Measurements from ENCODE around the gene RFX7. TPM values are rescaled to one million over a fixed set of nuclear protein-coding genes. Genes with fewer than 3 reads are reported as not detected.
"Not testable (repeated sequence)": the region's sequence is repeated elsewhere in the genome, so short reads cannot be mapped to it uniquely, and the experiment has no call there.

RFX7 gene
- total RNA-seq, 1 donor from 2014 or later: 17.2 TPM

DNA sequence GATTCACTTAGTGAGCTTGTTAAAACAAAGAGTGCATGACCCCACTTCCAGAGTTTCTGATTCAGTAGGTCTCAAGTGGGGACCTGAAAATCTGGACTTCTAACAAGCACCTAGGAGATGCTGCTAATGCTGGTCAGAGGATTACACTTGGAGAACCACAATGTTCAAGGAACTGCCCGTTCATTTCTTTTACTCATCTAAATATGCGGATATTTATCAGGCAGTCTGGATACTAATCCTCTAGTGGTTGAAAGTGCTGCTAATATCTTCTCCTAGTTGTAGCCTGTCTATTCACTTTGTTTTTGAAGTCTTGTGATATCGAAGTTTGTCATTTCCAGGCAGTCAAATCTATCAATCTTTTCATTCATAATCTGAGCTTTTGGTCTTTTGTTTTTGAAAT is 86.8 kb downstream of the RFX7 start:
- Histone ChIP-seq H3K9me3 (no peaks in the 10 kb centered on the region), H3K27me3 (ENCODE audit: low read depth) (no peaks in the 10 kb centered on the region), H3K27ac (no peak overlapping the region), H3K36me3 (no peaks in the 10 kb centered on the region), H3K4me1 (peaks cover 8% of the 10 kb centered on the region), H3K4me3 (no peak overlapping the region)
- DNase-seq: no peak
- intact Hi-C loops (cut with DNase I): no loop called here
- TF ChIP-seq, protein P1, sequence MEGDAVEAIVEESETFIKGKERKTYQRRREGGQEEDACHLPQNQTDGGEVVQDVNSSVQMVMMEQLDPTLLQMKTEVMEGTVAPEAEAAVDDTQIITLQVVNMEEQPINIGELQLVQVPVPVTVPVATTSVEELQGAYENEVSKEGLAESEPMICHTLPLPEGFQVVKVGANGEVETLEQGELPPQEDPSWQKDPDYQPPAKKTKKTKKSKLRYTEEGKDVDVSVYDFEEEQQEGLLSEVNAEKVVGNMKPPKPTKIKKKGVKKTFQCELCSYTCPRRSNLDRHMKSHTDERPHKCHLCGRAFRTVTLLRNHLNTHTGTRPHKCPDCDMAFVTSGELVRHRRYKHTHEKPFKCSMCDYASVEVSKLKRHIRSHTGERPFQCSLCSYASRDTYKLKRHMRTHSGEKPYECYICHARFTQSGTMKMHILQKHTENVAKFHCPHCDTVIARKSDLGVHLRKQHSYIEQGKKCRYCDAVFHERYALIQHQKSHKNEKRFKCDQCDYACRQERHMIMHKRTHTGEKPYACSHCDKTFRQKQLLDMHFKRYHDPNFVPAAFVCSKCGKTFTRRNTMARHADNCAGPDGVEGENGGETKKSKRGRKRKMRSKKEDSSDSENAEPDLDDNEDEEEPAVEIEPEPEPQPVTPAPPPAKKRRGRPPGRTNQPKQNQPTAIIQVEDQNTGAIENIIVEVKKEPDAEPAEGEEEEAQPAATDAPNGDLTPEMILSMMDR (IDR thresholded peaks at IDR 0.05): no peak
- ATAC-seq: no peak

DNA sequence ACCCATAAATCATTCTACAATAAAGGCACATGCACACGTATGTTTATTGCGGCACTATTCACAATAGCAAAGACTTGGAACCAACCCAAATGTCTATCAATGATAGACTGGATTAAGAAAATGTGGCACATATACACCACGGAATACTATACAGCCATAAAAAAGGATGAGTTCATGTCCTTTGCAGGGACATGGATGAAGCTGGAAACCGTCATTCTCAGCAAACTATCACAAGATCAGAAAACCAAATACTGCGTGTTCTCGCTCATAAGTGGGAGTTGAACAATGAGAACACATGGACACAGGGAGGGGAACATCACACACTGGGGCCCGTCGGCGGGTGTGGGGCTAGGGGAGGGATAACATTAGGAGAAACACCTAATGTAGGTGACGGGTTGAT is 88.4 kb downstream of the RFX7 start:
- intact Hi-C loops (cut with DNase I); ATAC-seq; H3K27me3 ChIP-seq (ENCODE audit: low read depth); H3K9me3 ChIP-seq; H3K4me3 ChIP-seq; H3K36me3 ChIP-seq; H3K27ac ChIP-seq; H3K4me1 ChIP-seq; DNase-seq: not testable (repeated sequence)

DNA sequence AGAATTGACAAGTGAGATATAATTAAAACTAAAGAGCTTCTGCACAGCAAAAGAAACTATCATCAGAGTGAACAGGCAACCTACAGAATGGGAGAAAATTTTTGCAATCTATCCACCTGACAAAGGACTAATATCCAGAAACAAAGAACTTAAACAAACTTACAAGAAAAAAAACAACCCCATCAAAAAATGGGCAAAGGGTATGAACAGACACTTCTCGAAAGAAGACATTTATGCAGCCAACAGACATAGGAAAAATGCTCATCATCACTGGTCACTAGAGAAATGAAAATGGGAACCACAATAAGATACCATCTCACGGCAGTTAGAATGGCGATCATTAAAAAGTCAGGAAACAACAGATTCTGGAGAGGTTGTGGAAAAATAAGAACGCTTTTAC is 88.9 kb downstream of the RFX7 start:
- H3K4me1 ChIP-seq; H3K27me3 ChIP-seq (ENCODE audit: low read depth); DNase-seq; ATAC-seq; H3K27ac ChIP-seq; intact Hi-C loops (cut with DNase I); H3K9me3 ChIP-seq; H3K36me3 ChIP-seq; H3K4me3 ChIP-seq: not testable (repeated sequence)

DNA sequence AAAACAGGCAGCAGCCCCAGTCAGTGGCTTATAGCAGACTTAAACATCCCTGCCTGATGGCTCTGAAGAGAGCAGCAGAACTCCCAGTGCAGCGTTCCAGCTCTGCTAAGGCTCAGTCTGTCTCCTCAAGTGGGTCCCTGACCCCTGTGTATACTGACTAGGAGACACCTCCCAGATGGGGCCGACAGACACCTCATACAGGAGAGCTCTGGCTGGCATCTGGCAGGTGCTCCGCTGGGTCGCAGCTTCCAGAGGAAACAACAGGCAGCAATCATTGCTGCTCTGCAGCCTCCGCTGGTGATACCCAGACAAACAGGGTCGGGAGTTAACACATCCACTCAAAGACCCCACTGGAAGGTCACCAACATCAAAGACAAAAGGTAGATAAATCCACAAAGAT is 93.5 kb downstream of the RFX7 start:
- no peak overlapping the region for H3K4me3 ChIP-seq
- no peak overlapping the region for H3K27ac ChIP-seq
- H3K4me1 ChIP-seq: no peaks in the 10 kb centered on the region
- TF ChIP-seq, protein P1 (IDR thresholded peaks at IDR 0.05): no peak
- intact Hi-C loops (cut with DNase I): no loop called here
- no peaks in the 10 kb centered on the region for H3K36me3 ChIP-seq
- no peaks in the 10 kb centered on the region for H3K27me3 ChIP-seq (ENCODE audit: low read depth)
- ATAC-seq (no peak), DNase-seq (no peak)
- no peaks in the 10 kb centered on the region for H3K9me3 ChIP-seq

DNA sequence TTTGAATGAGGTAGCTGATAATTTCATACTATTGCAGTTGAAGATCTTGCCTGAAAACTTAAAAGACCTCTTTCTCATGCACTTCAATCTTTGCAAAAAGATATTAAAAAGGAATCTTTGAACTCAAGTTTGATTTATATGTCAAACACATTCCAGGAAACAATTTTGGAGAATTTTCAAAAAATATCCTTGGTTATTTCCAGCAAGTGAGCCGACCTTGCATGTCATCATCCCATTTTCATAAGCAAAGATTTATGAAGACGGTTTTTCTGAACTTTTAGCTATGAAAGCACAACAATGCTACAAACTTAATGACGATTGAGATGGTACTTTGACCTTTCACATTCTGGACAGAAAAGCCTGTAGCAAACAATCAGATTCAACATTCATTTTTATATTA is 95.6 kb downstream of the RFX7 start:
- TF ChIP-seq, protein P1 (IDR thresholded peaks at IDR 0.05): no peak
- H3K4me1 ChIP-seq: no peaks in the 10 kb centered on the region
- H3K4me3 ChIP-seq: no peak overlapping the region
- intact Hi-C loops (cut with DNase I): no loop called here
- H3K27me3 ChIP-seq (ENCODE audit: low read depth): no peaks in the 10 kb centered on the region
- H3K9me3 ChIP-seq: no peaks in the 10 kb centered on the region
- H3K36me3 ChIP-seq: no peaks in the 10 kb centered on the region
- DNase-seq (no peak), ATAC-seq (no peak)
- H3K27ac ChIP-seq: no peak overlapping the region

DNA sequence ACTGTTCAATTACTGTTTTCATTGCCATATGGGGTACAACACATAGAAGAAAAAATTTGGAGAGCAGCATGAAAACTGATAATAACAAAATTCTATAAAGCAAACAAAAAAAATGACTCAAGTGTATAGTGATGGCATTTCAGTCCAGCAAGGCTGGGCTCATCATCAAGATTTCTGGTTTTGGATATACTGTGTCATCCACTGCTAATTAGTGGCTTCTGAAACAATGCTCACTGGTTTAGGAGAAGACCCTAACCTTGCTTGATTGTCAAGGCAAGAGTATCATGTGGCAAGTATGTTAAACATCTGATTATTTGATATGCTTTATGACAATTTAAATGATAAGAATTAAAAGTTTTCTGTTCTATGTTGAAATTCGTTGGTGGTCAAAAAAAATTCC is 96.9 kb downstream of the RFX7 start:
- DNase-seq (no peak), ATAC-seq (no peak)
- Histone ChIP-seq H3K4me1 (no peaks in the 10 kb centered on the region), H3K27me3 (ENCODE audit: low read depth) (no peaks in the 10 kb centered on the region), H3K27ac (no peak overlapping the region), H3K36me3 (peaks cover 8% of the 10 kb centered on the region), H3K9me3 (no peaks in the 10 kb centered on the region), H3K4me3 (no peak overlapping the region)
- intact Hi-C loops (cut with DNase I): no loop called here
- TF ChIP-seq, protein P1 (IDR thresholded peaks at IDR 0.05): no peak

DNA sequence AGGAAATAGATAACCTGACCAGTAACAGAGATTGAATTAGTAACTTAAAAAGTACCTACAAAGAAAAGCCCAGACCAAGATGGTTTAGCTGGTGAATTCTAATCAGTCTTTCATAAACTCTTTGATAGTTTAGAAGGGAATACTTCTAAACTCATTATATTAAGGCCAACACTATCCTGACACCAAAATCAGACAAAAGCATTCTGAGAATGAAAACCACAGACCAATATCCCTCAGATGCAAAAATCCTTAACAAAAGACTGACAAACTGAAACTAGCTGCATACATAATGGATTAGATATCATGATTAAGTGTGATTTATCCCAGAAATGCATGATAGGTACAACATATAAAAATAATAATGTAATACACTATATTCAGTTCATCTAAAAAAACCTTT is 115.6 kb downstream of the RFX7 start:
- ATAC-seq: no peak
- no peak for DNase-seq
- Histone ChIP-seq H3K9me3 (peaks cover 15% of the 10 kb centered on the region), H3K27me3 (ENCODE audit: low read depth) (no peaks in the 10 kb centered on the region), H3K4me3 (no peak overlapping the region), H3K4me1 (no peaks in the 10 kb centered on the region), H3K36me3 (peaks cover 7% of the 10 kb centered on the region), H3K27ac (no peak overlapping the region)
- TF ChIP-seq, protein P1 (IDR thresholded peaks at IDR 0.05): no peak
- intact Hi-C loops (cut with DNase I): no loop called here

All from lower lobe of right lung (tissue), 2 donors.